GM12801 (cell line): Measurements from ENCODE around the gene RBMS3.

ENCODE experiments used
- TF ChIP-seq, protein P1 (sequence below): IDR thresholded peaks from one replicate; pipeline ENCODE4 v1.5.1; 2011; ENCODE audit warnings: control low read depth; ENCODE audit not compliant: insufficient read length; ENCODE audit errors: extremely low read depth

Gene RBMS3

DNA sequence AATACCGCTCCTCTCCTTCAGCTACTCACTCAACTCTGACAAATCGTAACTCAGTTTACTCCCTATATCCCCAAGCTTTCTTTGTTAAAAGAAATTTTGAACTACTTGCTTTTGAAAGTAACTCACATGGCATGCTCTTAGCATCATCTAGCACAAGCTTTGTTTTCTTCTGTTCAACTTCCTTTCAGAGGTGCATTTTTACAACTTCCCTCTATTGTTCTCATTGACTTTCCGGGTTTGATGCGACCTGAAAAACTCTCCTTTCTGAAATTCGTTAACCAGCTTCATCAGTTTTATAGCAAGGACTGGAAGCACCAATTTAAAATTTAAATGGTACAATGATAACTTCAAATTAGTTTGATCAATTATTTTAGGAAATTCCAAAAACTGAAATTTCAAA is 696.0 kb downstream of the RBMS3 start:
- TF ChIP-seq, protein P1, sequence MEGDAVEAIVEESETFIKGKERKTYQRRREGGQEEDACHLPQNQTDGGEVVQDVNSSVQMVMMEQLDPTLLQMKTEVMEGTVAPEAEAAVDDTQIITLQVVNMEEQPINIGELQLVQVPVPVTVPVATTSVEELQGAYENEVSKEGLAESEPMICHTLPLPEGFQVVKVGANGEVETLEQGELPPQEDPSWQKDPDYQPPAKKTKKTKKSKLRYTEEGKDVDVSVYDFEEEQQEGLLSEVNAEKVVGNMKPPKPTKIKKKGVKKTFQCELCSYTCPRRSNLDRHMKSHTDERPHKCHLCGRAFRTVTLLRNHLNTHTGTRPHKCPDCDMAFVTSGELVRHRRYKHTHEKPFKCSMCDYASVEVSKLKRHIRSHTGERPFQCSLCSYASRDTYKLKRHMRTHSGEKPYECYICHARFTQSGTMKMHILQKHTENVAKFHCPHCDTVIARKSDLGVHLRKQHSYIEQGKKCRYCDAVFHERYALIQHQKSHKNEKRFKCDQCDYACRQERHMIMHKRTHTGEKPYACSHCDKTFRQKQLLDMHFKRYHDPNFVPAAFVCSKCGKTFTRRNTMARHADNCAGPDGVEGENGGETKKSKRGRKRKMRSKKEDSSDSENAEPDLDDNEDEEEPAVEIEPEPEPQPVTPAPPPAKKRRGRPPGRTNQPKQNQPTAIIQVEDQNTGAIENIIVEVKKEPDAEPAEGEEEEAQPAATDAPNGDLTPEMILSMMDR, result no peak

DNA sequence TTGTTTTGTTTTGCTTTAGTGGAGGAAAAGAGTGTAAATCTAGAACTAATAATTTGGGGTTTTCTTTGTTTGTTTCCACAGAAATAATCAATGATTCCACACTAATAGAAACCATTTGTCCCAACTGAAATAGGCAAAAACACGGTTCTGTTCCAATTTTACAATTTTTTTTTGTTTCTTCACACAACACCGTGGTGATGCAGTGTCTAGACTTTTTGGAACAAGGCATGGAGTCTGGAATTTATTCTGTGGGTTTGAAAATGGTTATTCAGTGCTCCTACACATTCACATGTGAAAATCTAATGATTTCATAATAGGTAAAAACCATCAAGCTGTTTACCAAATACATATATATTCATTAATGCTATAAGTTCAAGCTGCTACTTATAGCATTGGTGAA is 696.5 kb downstream of the RBMS3 start:
- TF ChIP-seq, protein P1, result no peak

DNA sequence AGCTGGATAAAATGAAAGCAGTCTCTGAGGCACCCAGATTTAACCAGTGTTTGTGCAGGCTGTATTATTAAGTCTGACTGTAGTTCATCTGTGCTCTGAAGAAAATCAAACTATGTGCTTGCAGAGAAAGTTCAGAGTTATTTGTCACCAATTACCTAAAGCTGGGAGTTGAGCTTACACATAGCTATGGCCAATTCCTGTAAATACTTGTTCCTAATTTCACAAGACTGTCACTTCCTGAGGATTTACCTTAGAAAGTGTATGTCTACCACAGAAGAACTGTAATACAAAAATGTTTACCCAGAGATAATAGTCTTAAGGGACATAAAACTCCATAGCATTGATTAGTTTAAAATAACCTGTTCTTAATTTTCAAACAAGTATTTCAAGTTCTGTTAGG is 697.2 kb downstream of the RBMS3 start:
- TF ChIP-seq, protein P1, result no peak

DNA sequence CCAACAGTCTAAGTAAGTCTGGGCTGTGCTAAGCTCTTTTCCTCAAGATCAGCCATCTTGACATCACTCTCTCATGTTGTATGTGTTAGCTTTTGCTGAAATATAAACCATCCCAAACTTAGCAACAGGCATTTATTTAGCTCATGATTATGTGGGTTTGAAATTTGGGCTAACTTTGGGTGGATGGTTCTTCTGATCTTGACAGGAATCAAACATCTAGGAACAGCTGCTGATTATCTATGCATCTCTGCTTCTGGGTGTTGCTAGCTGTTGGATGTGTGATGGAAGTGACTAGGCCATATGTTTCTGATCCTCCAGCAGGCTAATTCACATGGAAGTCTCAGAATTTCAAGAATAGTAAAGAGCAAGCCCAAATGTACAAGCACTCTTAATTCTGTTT is 710.3 kb downstream of the RBMS3 start:
- TF ChIP-seq, protein P1, result no peak

DNA sequence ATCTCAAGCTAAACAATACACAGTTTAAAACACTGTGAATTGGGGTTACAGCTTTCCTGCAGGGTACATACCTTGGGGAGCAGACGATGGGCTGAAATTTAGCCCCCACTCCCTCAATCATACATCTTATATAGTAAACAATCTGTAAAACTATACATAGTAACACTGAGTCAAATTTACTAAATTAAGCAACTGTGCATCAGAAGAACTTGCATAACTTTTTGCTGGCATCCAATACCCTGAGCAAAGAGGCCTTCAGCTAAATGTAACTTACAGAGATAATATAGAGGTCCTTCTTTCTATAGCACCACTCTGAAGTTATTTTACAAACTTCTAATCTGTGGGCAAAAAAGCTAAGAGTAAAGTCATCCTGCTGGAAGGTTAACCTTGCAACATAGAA is 721.9 kb downstream of the RBMS3 start:
- TF ChIP-seq, protein P1, result no peak

DNA sequence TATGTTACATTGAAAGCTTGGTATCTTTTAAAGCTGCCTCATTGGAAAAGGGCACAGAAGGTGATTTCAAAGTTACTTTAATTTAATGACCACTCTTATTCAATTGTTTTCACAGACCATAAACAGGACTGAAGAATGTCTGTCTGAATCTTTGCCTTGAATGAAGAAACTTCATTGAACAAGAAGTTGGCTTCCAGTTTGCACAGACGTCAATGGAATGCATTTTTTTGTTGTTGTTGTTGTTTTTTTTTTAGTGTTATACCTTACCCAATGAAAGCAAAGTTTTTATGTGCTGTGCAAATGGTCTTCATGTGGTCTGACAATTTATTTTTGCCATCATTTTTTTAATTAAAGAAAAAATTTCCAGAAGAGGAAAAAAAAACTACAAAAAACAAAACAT is 722.9 kb downstream of the RBMS3 start:
- TF ChIP-seq, protein P1, result no peak

DNA sequence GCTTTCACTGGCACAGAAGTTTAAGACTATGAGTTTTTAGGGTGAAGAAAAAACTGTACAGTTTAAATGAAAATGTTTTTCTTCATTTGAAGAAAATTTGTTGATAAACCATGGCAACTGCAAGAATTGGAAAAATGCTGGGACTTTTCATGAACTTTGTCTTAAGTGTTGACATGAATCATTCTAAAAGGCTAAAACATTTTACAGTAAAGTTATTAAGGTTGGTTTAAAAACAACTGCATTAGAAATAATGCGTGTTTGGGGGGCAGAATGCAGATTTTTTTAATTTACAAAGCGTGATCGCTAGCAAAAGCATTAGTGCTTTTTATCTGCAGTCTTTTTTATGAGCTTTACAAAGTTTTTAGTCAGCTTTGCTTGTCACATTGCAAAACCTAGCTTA is 723.6 kb downstream of the RBMS3 start:
- TF ChIP-seq, protein P1, result no peak

DNA sequence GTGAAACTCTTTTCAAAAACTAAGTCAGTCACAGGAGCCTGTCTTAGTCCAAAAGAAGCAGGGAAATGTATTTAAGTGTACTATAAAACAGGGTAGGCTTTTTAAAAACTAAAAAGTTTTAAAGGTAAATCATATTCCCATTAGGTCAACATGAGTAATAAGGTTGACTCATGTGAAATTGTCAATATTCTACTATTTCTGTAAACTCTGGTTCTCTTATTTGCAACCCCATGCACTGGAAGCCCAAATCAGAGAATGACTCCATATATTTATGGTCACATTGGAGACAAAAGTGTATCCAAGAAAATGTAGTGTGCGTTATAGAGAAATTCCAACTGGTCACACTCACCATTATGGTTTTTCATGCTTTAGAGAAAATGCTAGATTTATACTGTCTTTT is 725.2 kb downstream of the RBMS3 start:
- TF ChIP-seq, protein P1, result no peak
